K562 (cell line): ENCODE measurements around the gene P2RY13. TPM values are rescaled to one million over a fixed set of nuclear protein-coding genes. Genes with fewer than 3 reads are reported as not detected.

Experiments
- ATAC-seq: fragments of 200-7000 bp; cut with Tn5 transposase; 3 replicates; pipeline ENCODE4 v1.9.1; 2020; ENCODE audit warnings: moderate library complexity
- BruUV-seq: library from RNA; stranded (reverse); fragments of 400-500 nt; replicated peaks from 2 replicates; lab custom pipeline; 2021; lab: Mats Ljungman, UMichigan
- CTCF ChIA-PET: fragments of 300-600 bp; formaldehyde crosslinking; extraction: SDS; loops from one replicate; lab custom pipeline; 2021; ENCODE audit warnings: low intra/inter-chr PET ratio; lab: Yijun Ruan, JAX
- POLR2A ChIA-PET: fragments of 300-600, 350-650 bp; sonication (Branson Sonifier 250); formaldehyde crosslinking; extraction: SDS; loops from one replicate; lab custom pipeline; 2021; ENCODE audit warnings: antibody characterized with exemption, inconsistent platforms; lab: Yijun Ruan, JAX
- DNase-seq, 4 experiments: peaks; one replicate each; pipeline versions ENCODE4 v3.0.0 to v3.0.0-alpha.2; 2011 to 2018; ENCODE audit warnings: low spot score in 3 of 4, mixed read lengths in 3 of 4; ENCODE audit errors: extremely low read depth in 1 of 4
- FAIRE-seq: peaks from 2 replicates; lab custom pipeline; 2011; peaks lifted over from hg19 to GRCh38; lab: Jason Lieb, UNC
- H2AFZ ChIP-seq: 2 replicates; pipeline ENCODE4 v1.6.0; 2011; ENCODE audit warnings: low read depth, low read length, control low read depth, inconsistent platforms
- H3K27ac ChIP-seq: fragments of 200-600 bp; 3 replicates; pipeline ENCODE4 v1.8.0; 2011; ENCODE audit warnings: low read depth, mild to moderate bottlenecking, control low read depth, inconsistent platforms, low read length, moderate library complexity, mixed read lengths; ENCODE audit errors: extremely low read depth
- H3K27me3 ChIP-seq, 2 experiments: fragments of 300-600 bp in 1 of 2; 2 replicates in 1 of 2; 3 replicates in 1 of 2; pipeline versions ENCODE4 v1.6.0 to v1.8.0; 2011; ENCODE audit warnings: inconsistent platforms in 2 of 2, low read length in 2 of 2, mild to moderate bottlenecking in 1 of 2, mixed read lengths in 1 of 2, moderate library complexity in 1 of 2; ENCODE audit not compliant: control insufficient read depth in 2 of 2, insufficient read depth in 2 of 2
- H3K36me3 ChIP-seq: fragments of 300-600 bp; 3 replicates; pipeline ENCODE4 v1.8.0; 2011; ENCODE audit warnings: mild to moderate bottlenecking, low read length, inconsistent platforms; ENCODE audit not compliant: control insufficient read depth, insufficient read depth
- H3K4me1 ChIP-seq, 2 experiments: fragments of 200-600 bp in 1 of 2; replicated peaks in 1 of 2; 2 replicates in 1 of 2; 3 replicates in 1 of 2; pipeline versions ENCODE4 v1.5.1 to v1.8.0; 2011; ENCODE audit warnings: inconsistent platforms in 2 of 2, low read length in 2 of 2, mild to moderate bottlenecking in 1 of 2, mixed read lengths in 1 of 2, moderate library complexity in 1 of 2; ENCODE audit not compliant: control insufficient read depth in 2 of 2, insufficient read depth in 2 of 2
- H3K4me2 ChIP-seq: 2 replicates; pipeline ENCODE4 v1.6.1; 2011; ENCODE audit warnings: low read length, control low read depth, inconsistent platforms, mixed read lengths; ENCODE audit not compliant: insufficient read depth
- H3K4me3 ChIP-seq: fragments of 200-600 bp; sonication (generic), shearing (Covaris generic); 2 replicates; pipeline ENCODE4 v1.5.1; 2016; ENCODE audit warnings: control low read depth, inconsistent platforms
- H3K79me2 ChIP-seq: fragments of 200-600 bp; 3 replicates; pipeline ENCODE4 v1.8.0; 2011; ENCODE audit warnings: low read length, inconsistent platforms; ENCODE audit not compliant: control insufficient read depth, insufficient read depth
- H3K9ac ChIP-seq, 2 experiments: 2 replicates each; pipeline versions ENCODE4 v1.6.0 to v1.6.1; 2011; ENCODE audit warnings: low read depth in 2 of 2, low read length in 2 of 2, control low read depth in 1 of 2, inconsistent platforms in 1 of 2, mild to moderate bottlenecking in 1 of 2, mixed read lengths in 1 of 2; ENCODE audit not compliant: insufficient read depth in 1 of 2
- H3K9me1 ChIP-seq: one replicate; pipeline ENCODE4 v1.6.0; 2011; ENCODE audit warnings: inconsistent platforms, mild to moderate bottlenecking, low read length, moderate library complexity; ENCODE audit not compliant: control insufficient read depth, insufficient read depth
- H3K9me3 ChIP-seq: replicated peaks from 2 replicates; pipeline ENCODE4 v1.5.1; 2011; ENCODE audit warnings: low read depth, low read length, inconsistent platforms; ENCODE audit not compliant: control insufficient read depth, insufficient read depth
- H4K20me1 ChIP-seq: replicated peaks from 2 replicates; pipeline ENCODE4 v1.6.1; 2011; ENCODE audit warnings: low read length, inconsistent platforms, mixed read lengths; ENCODE audit not compliant: control insufficient read depth, insufficient read depth
- CTCFL ChIP-seq: IDR thresholded peaks from 2 replicates; pipeline ENCODE4 v1.6.1; 2011; ENCODE audit warnings: borderline replicate concordance, low read depth, mild to moderate bottlenecking, moderate library complexity, low read length; ENCODE audit not compliant: insufficient read depth, poor library complexity, severe bottlenecking
- E2F5 ChIP-seq: sonication (generic); formaldehyde crosslinking; IDR thresholded peaks from 2 replicates; pipeline ENCODE4 v1.8.0; 2022; ENCODE audit warnings: mild to moderate bottlenecking, missing genetic modification reagents
- ERF ChIP-seq: fragments of 450-650 bp; formaldehyde crosslinking; IDR thresholded peaks from 2 replicates; pipeline ENCODE4 v1.4.0; 2020; ENCODE audit warnings: mild to moderate bottlenecking, mixed read lengths
- HMGXB4 ChIP-seq: sonication (generic); formaldehyde crosslinking; IDR thresholded peaks from 2 replicates; pipeline ENCODE4 v1.8.1; 2023; ENCODE audit warnings: mild to moderate bottlenecking, missing genetic modification reagents
- KAT2B ChIP-seq: IDR thresholded peaks from one replicate; pipeline ENCODE4 v1.6.1; 2012; ENCODE audit warnings: low read depth, mild to moderate bottlenecking, control low read depth, inconsistent platforms, low read length, moderate library complexity
- MXD1 ChIP-seq: fragments of 250-450 bp; sonication (Bioruptor Pico); IDR thresholded peaks from 2 replicates; pipeline ENCODE4 v1.8.0; 2021; ENCODE audit warnings: borderline replicate concordance, mild to moderate bottlenecking, moderate library complexity; ENCODE audit not compliant: poor library complexity, severe bottlenecking
- MYC ChIP-seq, 2 experiments: fragments of 250-450 bp in 1 of 2; sonication (Bioruptor Pico) in 1 of 2; IDR thresholded peaks; 2 replicates each; pipeline versions ENCODE4 v1.5.1 to v1.6.1; 2012 to 2021; ENCODE audit warnings: low read depth in 2 of 2, borderline replicate concordance in 1 of 2, improper control_type of control experiment in 1 of 2, low read length in 1 of 2, mild to moderate bottlenecking in 1 of 2, moderate library complexity in 1 of 2
- PHF21A ChIP-seq: fragments of 450-650 bp; IDR thresholded peaks from 2 replicates; pipeline ENCODE4 v1.6.1; 2017; ENCODE audit warnings: low read depth, borderline replicate concordance
- SIRT6 ChIP-seq: IDR thresholded peaks from one replicate; pipeline ENCODE4 v1.6.1; 2012; ENCODE audit warnings: low read depth, mild to moderate bottlenecking, control low read depth, inconsistent platforms, low read length, moderate library complexity
- SNRNP70 ChIP-seq: fragments of 200-400 bp; formaldehyde crosslinking; optimal IDR thresholded peaks from 2 replicates; pipeline ENCODE3; 2017; ENCODE audit warnings: low read depth, low read length
- ZBTB34 ChIP-seq: fragments of 250-450 bp; sonication (Bioruptor Pico); IDR thresholded peaks from 2 replicates; pipeline ENCODE4 v1.8.0; 2021; ENCODE audit warnings: mild to moderate bottlenecking, moderate library complexity
- ZNF197 ChIP-seq: fragments of 200-800 bp; sonication (Bioruptor generic); IDR thresholded peaks from 2 replicates; pipeline ENCODE4 v1.6.1; 2016; ENCODE audit warnings: low read depth, missing genetic modification characterization, missing compliant biosample characterization
- ZNF217 ChIP-seq: sonication (generic); formaldehyde crosslinking; IDR thresholded peaks from 2 replicates; pipeline ENCODE4 v1.8.0; 2022; ENCODE audit warnings: mild to moderate bottlenecking, missing genetic modification reagents
- WGBS: fragments of 100-300 bp; shearing (Covaris generic); methylation state at CpG from one replicate; pipeline ENCODE4 v1.1.6; 2016; ENCODE audit warnings: low coverage, mixed read lengths; ENCODE audit not compliant: insufficient coverage; ENCODE audit errors: missing lambda C conversion rate; 5-methylcytosine and 5-hydroxymethylcytosine counted together
- in situ Hi-C: fragments of 300-500 bp; cut with MboI; formaldehyde crosslinking; loops from 4 replicates; pipeline ENCODE4 v1.15.0; 2018; ENCODE audit warnings: inconsistent platforms, mixed read lengths
- intact Hi-C: fragments of 100-400 bp; cut with micrococcal nuclease; formaldehyde crosslinking; loops from 2 replicates; pipeline ENCODE4 v1.14.2; 2022
- polyA plus RNA-seq, 8 experiments: library from polyadenylated mRNA; depleted of rRNA in 4 of 8; stranded (reverse) in 5 of 8; unstranded in 3 of 8; fragments of >200 nt; fragmentation: Nextera tagmentation in 2 of 8; fragmentation: Illumina TruSeq in 1 of 8; extraction: Ambion mirVana in 2 of 8; extraction: Trizol in 1 of 8; gene quantifications; 2 replicates each; pipeline versions ENCODE4 v1.2.1 to v1.2.3, GENCODE V29; 2011 to 2014; ENCODE audit warnings: inconsistent platforms in 1 of 8, missing spikeins in 1 of 8
- total RNA-seq, 7 experiments: library from RNA; depleted of rRNA in 6 of 7; stranded (reverse); fragments of >200 nt in 6 of 7; fragmentation: Illumina TruSeq in 2 of 7; extraction: Trizol in 2 of 7; gene quantifications; 2 replicates each; pipeline versions ENCODE4 v1.2.1 to v1.2.3, GENCODE V29; 2011 to 2021; ENCODE audit warnings: low replicate concordance in 1 of 7
- TF ChIP-seq, protein P1 (sequence below): sonication (generic); IDR thresholded peaks from 2 replicates; pipeline ENCODE4 v1.6.1; 2016

P2RY13 gene
- total and polyA plus RNA-seq, 9 of the 15 experiments (the other 6 are each of a cell fraction or from before 2014, with no cell fraction given), result not detected

GRCh38 chr3:151297429-151297828, 31.9 kb downstream of the P2RY13 start:
- BruUV-seq, result no TSS peak
- Histone ChIP-seq H3K4me2 (no peak overlapping the region), H3K79me2 (no peaks in the 10 kb centered on the region), H3K9me3 (no peaks in the 10 kb centered on the region), H3K4me1 (no peaks in the 10 kb centered on the region), H3K9me1 (no peaks in the 10 kb centered on the region), H3K27ac (no peak overlapping the region), H3K4me3 (no peak overlapping the region), H3K27me3 (peaks cover 18 to 19% of the 10 kb centered on the region in 2 experiments; a peak in 4 of 5 replicates), H2AFZ (no peak overlapping the region), H4K20me1 (no peaks in the 10 kb centered on the region; the same call in 1 of the 2 replicates), H3K9ac (no peak overlapping the region), H3K36me3 (no peaks in the 10 kb centered on the region)
- WGBS, result 0% methylated on average over 2 of the region's 2 CpGs
- POLR2A ChIA-PET, result no interaction called here
- no peak for DNase-seq
- ATAC-seq, result no peak
- CTCF ChIA-PET, result no interaction called here
- no peak for FAIRE-seq
- in situ Hi-C loops, result no loop called here
- intact Hi-C loops, result no loop called here
- no peak for TF ChIP-seq ERF (CRISPR knock-in tag)
- TF ChIP-seq SIRT6, result no peak
- no peak for TF ChIP-seq CTCFL
- TF ChIP-seq HMGXB4, result no peak
- no peak for TF ChIP-seq ZNF197 (CRISPR knock-in tag)
- no peak for TF ChIP-seq KAT2B
- no peak for TF ChIP-seq SNRNP70
- TF ChIP-seq MYC (IDR thresholded peaks at IDR 0.05; ENCODE audit: low read depth, low read length), result no peak
- TF ChIP-seq MYC (CRISPR knock-in tag; IDR thresholded peaks at IDR 0.05; ENCODE audit: borderline replicate concordance, low read depth), result no peak
- no peak for TF ChIP-seq PHF21A
- TF ChIP-seq E2F5 (CRISPR knock-in tag), result no peak
- TF ChIP-seq ZNF217, result no peak
- TF ChIP-seq, protein P1, sequence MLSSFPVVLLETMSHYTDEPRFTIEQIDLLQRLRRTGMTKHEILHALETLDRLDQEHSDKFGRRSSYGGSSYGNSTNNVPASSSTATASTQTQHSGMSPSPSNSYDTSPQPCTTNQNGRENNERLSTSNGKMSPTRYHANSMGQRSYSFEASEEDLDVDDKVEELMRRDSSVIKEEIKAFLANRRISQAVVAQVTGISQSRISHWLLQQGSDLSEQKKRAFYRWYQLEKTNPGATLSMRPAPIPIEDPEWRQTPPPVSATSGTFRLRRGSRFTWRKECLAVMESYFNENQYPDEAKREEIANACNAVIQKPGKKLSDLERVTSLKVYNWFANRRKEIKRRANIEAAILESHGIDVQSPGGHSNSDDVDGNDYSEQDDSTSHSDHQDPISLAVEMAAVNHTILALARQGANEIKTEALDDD, result no peak
- no peak for TF ChIP-seq ZBTB34 (CRISPR knock-in tag)
- no peak for TF ChIP-seq MXD1 (CRISPR knock-in tag)
